Stimulated activated CD8-positive, alpha-beta memory T cell treated with anti-CD3 and anti-CD28 coated beads, Interleukin-12 subunit alpha, Interleukin-12 subunit beta, amount 100 ng/mL, for 24 hours (primary cell): ENCODE data around the gene NRSN1.

Source experiments
- DNase-seq: peaks from one replicate; pipeline ENCODE4 v3.0.0-alpha.2; 2020; ENCODE audit errors: extremely low read depth

Gene NRSN1, protein sequence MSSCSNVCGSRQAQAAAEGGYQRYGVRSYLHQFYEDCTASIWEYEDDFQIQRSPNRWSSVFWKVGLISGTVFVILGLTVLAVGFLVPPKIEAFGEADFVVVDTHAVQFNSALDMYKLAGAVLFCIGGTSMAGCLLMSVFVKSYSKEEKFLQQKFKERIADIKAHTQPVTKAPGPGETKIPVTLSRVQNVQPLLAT

DNA sequence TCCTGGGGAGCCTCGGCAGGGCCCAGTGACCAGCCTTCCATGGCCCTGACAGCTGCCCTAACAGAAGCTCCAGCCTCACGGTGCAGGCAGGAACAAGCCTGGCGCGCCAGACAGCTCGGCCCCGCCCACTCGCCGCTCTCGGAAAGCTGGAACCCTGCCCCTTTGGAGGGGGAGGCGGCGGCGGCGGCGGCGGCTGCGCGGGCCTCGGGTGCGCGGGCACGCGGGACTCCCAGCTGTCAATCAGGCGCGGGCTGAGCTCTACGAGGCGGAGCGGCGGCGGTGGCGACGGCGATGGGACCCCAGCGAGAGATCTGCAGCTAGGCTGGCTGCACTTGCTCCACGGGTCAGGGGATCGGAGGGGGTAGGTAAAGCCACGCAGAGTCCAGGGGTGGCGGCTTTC lies at the start of gene NRSN1:
NRSN1 (plus strand) TSS at position 236 of the 400 bp plus-strand sequence. CDS start 8,113 bp downstream, outside the sequence.
- no peak for DNase-seq

DNA sequence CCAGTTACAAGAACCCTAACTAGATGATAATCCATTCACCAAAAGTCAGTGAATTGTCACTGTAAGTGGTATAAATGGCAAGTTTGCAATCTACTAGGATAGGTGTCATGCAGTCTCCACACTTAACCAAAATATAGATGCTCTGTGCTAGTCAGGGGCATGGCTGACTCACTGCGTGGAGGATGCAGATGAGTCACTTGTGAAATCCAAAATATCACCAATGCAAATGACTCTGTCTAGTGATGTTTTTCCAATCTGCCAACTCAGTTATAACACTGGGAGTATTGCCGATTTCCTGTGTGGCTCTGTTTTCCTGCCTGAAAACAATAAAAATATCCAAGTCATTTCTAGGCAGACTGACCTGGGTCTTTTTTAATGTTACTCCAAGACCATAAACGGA lies 47.8 kb upstream of the NRSN1 start:
- DNase-seq = no peak

DNA sequence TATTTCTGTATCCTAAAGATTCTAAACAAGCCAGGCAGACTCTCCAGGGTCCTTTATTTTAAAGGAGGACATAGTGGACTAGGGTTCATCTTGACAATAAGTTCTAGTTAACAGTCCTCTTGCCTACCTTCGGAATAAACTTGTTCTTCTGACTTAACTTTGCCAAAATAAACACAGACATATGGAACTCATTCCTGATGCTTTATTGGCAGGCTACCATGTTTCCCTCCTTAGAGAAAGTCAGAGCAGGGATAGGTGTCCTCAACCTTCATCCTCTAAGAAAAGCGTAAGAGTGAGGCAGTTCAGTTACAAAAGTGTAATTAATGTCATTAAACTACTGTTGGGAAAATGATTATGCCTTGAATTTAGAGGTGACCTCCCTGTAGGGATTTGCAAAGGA lies 46.9 kb upstream of the NRSN1 start:
- no peak for DNase-seq

DNA sequence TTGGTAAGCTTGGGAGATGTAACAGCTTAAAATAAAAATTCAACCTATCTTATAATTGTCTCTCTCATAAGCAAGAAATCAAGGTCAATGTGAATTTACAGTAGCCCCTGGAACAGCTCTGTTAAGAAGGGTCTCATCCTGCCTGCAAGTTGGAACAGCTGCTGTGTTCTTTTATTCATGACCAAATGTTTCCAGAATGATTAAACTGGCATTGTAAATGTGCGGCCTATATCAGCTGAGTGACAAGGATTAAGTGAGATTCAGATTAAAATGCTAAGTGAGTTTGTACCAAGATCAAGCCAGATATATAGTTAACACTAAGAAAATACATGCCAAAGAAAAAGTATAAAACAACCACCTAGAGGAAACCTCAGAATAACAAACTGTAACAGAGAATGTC lies 45.3 kb upstream of the NRSN1 start:
- no peak for DNase-seq

DNA sequence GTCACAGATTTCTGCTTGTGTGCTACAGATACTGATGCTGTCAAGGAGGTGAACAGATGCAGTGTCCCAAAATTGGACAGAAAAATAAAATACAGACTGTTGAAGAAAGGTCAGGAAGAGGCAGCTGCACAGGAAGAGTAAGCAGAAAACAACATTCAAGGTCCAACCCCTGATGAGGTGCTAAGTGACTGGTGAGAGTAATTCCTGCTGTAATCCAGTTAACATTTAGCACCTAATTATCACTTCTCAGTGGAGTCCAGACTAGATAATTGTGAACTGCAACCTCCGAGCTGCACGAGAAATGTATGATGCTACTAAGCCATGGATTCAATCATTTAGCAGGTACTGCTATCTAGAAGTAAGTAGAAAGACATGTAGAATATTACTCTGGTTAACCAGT lies 36.3 kb upstream of the NRSN1 start:
- no peak for DNase-seq

DNA sequence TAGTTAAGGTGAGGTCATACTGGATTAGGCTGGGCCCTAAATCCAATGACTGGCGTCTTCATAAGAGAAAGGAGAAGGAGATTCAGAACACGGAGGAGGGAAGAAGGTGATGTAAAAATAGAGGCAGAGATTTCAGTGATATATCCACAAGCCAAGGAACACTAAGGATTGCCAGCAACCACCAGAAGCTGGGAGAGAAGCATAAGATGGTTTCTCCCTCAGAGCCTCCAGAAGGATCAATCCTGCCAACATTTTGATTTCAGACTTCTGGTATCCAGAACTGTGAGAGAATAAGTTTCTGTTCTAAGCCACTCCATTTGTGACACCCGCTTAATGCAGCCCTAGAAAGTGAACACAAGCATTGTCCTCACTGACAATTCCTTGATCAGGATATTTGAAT lies 33.6 kb upstream of the NRSN1 start:
- DNase-seq = no peak

DNA sequence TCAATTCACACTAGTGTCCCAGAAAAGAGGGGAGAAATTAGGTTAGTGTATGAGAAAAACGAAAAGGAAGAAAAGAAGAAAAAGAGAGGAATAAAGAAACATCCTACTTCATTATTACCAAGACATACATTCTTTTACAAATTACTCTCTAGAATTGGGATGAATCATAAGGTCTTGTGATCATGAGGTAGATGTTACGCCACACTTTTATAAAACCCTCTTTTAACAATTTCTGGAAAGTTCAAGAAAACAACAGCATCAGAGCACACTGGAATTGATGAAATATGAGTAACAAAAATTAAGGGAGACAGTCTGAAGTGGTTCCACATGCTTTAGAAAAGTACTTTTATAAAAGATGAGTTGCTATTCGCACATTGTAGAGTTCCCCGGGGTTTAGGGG lies 32.6 kb upstream of the NRSN1 start:
- no peak for DNase-seq

DNA sequence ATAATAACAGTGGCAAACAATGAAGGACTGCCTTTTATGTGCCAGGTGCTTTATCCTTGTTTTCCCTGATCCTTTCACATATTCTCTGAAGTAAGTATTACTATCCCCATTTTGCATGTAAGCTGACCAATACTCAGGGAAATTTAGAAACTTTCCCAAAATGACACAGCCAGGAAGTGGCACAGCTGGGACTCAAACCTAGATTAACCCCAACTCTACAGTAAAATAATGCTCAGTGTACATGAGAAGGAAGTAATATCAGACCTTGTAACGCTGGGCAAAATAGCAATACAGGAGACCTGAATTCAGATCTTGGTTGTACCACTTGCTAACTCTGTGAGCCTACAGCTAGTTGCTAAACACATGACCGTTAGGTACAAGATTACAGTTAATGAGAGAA lies 26.8 kb upstream of the NRSN1 start:
- no peak for DNase-seq

DNA sequence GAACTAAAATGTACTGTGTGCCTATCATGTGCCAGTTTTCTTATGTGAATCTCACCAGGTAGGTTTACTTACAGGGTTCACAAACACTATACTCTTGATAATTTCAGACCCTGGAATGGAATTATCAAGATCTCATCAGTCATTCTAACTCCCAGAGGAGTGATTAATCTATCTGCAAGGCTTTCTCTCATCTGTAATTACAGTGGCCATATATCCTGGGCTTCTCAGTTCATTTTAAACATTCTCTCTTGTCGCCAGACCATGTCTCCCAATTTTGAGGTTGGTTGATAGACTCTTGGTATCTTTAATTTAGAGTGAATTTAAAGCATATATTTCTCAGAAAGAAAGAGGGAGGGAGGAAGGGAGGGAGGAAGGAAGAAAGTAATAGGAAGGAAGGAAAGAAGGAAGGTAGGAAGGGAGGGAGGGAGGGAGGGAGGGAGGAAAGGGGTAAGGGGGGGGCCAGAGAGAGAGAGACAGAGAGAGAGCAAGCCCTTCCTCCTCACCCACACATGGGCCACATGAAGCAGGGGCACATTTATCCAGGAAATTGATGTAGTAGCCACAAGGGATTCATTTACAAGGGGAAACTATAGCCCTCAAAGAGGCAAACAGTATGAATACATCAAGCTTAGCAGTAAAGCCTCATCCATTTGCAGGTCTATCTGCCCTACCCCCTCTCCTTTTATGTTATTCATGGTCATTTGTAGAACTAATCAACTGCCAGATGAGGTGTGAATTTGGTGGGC lies 25.8 kb upstream of the NRSN1 start:
- DNase-seq = no peak

DNA sequence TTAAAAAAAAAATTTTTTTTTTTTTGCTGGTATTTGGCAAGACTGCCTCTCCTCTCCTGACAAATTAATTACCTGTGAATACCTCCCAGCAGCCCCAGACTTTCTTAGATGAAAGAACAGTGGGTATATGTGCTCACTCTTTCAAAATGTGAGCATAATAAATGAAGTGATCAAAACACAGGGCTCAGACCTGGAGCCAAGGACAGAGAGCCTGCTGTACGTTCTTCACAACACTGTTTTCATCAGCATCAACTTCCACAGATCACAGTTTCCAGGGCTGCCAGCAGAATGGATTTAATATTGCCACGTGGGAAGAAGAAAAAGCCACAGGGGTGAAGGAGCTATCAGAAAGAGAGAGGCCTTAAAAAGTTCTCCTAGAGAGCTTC lies 25.3 kb upstream of the NRSN1 start:
- no peak for DNase-seq

DNA sequence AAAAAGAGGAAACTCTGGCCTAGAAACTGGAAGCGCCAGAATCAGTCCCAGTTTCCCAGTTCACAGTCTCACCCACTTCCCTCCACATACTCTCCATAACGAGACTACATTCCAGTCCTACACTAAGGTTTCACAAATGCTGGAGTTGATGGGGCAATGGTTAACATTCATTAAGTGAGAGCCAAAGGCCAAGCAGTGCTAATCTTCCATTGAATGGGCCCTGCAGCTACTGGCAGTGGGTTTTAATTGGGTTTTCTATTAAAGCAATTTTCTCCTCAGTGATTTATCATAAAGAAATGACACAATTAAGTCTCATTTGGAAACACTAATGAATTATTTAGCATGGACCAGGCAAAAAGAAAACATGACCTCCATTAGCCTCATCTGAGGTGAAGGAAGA lies 20.8 kb upstream of the NRSN1 start:
- no peak for DNase-seq

DNA sequence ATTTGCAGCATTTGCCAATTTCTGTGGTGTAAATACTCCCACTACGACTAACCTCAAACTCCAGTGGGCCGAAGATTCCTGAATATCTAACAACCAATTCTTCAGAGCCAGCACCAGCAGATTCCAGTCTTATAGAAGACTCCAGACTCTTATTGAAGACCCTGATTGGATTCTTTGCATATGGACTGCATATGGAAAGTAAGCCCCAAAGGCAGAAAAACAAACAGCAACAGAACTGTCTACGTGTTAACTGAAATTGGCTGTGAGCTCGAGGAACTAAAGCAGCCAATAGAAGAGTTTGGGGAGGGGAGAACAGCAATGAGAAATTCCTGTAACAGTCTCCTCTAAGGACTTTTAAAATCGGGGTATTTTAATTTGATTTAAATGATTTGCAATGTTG lies 19.7 kb upstream of the NRSN1 start:
- DNase-seq = no peak

DNA sequence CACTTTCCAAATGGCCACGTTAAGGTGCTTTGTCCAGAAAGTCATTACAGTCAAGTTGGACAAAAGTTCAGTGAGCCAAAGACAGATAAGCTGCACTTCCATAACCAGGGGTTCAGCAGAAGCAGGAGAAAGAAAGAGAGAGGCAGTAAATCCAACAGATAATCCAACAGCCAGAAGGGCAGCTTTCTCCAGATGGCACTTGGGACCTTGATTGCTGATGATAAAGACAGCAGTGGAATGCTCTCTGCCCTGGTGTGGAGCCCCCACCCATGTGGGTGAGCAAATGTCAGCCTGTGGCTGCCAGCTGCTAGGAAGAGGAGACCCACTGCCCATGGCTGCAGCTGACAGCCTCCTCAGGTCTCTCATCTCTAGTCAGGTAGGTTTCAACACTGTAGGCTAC lies 18.7 kb upstream of the NRSN1 start:
- no peak for DNase-seq

DNA sequence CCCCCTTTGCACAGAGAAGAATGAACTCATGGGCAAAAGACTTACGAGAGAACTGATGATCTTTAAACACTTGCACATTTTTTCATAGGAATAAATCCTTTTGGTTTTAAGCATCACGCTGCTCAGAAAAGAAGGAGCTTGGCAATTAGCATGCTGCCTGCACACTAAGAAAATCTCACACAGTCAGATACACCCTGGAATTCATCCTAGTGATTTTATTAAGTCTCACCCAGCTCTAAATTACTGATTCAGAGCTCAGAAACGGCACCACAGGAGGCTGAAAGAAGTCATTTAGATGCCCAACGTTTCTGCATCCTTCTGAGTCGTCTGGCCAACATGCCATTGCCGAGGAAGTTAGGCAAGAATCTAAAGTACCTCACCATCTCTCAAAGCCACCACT lies 18.0 kb upstream of the NRSN1 start:
- DNase-seq = no peak

DNA sequence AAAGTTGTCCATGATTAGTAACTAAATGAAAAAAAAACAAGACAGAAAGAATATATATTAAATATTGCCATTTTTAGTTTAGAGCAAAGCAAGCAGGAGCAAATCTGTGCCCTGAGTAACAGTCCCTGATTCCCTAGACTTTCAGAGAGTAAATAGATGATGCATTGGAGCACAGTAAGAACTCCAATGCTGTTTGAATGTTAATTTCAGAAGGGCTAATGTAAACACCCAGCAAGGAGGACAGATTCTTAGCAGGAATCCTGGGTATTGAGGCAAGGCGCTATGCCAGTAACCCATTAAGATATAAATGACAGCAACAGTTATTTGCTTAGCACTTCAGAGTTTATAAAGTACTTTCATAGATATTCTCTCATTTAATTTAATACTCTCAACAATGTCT lies 15.6 kb upstream of the NRSN1 start:
- no peak for DNase-seq

DNA sequence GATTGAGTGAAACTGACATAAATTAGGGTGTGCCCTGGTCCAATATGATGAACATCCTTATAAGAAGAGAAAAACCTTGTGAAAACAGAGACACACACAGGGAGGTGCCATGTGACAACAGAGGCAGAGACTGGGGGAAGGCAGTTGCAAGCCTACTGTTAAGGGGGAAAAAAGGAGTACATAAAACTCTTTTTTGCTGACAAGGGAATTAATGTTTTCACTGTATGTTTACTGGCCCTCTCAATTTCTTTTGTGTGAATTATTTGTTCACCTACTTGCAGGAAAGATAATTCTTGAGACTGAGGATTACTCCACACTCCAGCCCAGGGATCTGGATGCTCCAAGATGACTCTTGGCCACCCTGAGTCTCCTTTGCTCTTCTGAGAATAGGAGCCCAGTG lies 12.1 kb upstream of the NRSN1 start:
- no peak for DNase-seq

DNA sequence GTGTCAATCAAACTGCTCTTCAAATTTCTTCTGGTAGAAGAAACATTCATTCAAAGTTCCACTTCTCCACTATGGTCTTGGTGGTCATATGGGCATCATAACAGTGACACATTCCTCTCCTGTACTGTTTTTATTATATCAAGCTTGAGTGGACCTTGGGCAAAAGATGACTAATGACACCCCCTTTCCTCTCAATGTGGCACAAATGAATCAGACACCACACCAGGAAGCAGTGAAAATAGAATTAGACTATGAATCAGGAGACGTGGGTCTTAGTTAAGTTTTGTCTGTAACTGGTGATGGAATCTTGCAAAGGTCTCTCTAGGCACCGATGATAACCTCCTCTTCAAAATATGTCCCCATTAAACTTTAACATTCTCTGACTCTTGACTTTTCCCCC lies 9.0 kb upstream of the NRSN1 start:
- no peak for DNase-seq

DNA sequence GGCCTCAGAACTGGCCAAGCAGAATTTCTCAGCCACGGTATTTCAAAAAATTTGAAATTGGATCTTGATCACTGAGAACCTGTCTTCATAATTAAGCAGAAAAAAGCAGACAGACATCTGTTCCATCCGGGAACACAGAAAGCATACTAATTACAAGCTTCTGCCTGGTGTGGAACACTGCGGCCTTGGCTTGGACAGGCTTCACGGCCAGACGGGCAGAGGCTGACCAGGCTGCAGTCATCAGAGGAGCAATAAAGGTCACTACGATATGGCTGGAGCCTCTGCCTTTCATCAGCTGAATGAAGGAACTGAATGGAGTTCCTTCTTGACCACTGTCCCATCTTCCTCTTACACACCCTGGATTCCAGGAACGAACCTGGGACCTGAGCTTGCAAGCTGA lies 3.9 kb upstream of the NRSN1 start:
- no peak for DNase-seq

DNA sequence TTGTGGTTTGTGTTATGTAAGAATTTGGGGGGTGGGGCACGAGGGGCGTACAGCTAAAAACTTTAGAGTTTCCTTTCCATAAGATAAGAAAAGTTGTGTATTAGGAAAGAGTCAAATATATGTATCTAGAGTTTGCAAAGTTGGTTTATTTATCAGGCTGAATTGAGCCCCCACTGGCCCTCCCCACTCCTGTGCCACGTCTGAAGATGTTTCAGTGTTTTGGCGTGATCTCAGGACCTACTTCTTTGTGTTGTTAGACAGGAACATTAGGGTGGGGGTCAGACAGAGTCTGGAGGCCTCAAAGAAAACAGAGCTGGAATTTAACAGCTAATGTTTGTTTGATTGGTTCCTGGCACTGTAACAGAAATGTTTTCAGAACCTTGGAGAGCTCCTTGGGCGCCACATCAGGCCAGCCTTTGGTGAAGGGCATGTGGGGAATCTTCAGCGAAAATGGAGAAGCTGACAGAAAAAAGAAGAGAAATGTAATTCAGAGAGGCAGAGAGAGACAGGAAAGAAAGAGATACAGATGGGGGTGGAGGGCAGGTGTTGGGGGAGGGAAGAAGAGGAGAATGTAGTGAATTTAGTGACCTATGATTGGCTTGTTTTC lies 674 bp downstream of the NRSN1 start:
- DNase-seq = no peak

DNA sequence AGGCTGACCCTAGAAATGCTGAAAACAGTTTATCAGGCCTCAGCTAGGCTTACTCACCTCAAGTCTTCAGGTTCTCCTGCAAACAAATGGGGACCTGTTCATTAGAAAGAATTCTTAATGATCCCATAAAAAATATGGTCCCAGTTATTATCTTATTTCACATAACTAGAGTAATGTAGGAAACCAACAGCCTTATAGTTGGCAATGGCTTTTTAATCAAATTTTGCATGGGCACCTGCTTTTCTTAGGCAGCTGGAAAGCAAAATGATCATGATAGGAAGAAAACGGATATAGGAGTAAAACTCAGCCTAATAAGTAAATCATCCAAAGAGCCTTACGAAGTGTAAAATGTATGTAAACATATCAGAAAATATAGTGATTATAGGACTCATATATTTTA lies 1.3 kb downstream of the NRSN1 start:
- DNase-seq = no peak

DNA sequence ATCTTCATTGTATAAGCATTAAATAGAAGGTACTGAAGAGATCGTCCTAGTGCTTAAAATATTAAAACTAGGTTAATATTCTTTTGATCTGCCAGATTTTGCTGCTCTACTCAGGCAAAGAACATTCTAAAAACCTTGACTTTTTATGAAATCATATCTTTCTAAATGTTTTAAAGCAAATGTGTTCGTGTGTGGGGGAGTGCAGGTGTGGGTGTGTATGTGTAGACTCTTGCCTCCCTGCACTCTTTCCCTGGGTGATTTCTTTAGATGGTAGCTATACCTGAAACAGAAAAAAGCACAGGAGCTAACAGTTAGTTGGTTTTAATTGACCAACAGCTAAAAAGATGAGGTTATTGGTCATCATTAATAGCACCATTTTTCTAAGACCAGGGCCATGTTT lies 5.7 kb downstream of the NRSN1 start:
- no peak for DNase-seq

DNA sequence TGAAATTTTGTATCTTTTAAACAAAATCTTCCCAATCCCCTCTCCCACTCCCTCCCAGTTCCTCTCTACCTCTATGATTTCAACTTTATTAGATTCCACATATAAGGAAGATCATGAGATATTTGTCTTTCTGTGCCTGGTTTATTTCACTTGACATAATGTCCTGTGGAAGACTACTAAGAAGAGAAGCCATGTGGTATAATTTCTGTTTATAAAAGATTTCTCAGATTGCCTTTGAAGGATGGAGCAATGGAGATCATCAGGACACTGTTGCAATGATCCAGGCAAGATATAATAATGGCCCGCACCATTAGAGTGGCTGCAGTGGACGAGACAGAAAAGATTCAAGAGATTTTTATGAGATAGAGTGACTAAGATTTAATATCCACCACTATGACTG lies 13.1 kb downstream of the NRSN1 start:
- no peak for DNase-seq

DNA sequence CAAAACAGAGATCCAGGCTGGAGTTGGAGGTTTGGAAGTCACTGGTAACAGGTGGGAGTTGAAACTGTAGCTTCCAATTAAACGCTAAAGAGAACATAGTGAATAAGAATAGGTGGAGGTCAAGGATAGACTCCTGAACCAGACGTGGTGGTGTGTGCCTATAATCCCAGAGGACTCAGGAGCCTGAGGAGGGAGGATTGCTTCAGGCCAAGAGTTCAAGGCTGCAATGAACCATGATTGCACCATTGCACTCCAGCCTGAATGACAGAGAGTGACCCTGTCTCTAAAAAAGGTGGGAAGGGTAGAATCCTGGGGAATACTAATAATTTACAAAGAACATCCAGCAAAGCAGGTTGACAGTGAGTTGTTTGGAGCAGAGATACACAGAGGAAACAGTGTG lies 13.6 kb downstream of the NRSN1 start:
- no peak for DNase-seq

DNA sequence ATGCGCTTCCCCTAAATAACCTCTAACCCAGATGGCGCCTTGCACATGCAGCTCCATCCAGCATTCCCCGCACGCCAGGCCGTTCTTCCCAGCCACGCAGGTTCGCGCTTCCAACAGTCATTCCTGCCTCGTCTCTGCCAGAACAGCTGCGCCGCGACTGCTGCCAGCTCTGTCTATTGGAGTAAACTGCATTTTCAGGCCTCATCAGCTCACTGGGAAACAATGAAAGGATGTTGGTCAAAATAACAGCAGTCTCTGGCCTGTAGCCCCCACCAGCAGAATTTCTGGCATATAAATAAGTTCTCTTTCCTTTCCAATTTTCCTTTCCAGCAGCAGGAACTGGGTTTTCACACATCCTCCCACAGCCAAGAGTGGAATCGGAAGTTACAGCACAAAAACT lies 14.6 kb downstream of the NRSN1 start:
- no peak for DNase-seq
